ENCODE results near the gene DGKK. TPM values are rescaled to one million over a fixed set of nuclear protein-coding genes. Genes with fewer than 3 reads are reported as not detected.

The DGKK gene
- total and polyA plus RNA-seq, 2 of the 4 experiments (the other 2 are of a cell fraction), result not detected

- Histone ChIP-seq H4K8ac (ENCODE audit: low read depth in 2 of 2, low read length in 2 of 2) (no peak overlapping the region), H3K4me3 (ENCODE audit: insufficient read depth, low read depth, low read length) (no peak overlapping the region), H3K9ac (ENCODE audit: low read depth, low read length) (no peak overlapping the region), H3K14ac (replicated peaks; ENCODE audit: low read depth, low read length) (no peak overlapping the region), H2BK120ac (ENCODE audit: low read depth, low read length) (no peak overlapping the region), H3K27me3 (ENCODE audit: control insufficient read depth, insufficient read depth, low read length) (no peaks in the 10 kb centered on the region), H4K5ac (ENCODE audit: low read depth, low read length) (no peak overlapping the region), H3K4ac (ENCODE audit: low read depth, low read length) (no peak overlapping the region), H3K4me2 (ENCODE audit: low read depth, low read length) (no peak overlapping the region), H2BK5ac (ENCODE audit: low read depth, low read length, poor library complexity, severe bottlenecking) (no peak overlapping the region), H3K36me3 (ENCODE audit: control insufficient read depth, insufficient read depth, low read length) (no peaks in the 10 kb centered on the region), H3K18ac (ENCODE audit: low read depth, low read length) (no peak overlapping the region), H2BK15ac (ENCODE audit: low read depth, low read length) (no peak overlapping the region), H3K4me1 (ENCODE audit: control insufficient read depth, insufficient read depth, low read length) (no peaks in the 10 kb centered on the region), H2AFZ (replicated peaks; ENCODE audit: low read length, poor library complexity) (no peak overlapping the region), H3K23ac (ENCODE audit: low read depth, low read length) (no peak overlapping the region), H3K79me1 (ENCODE audit: low read depth in 1 of 2, low read length in 2 of 2) (no peaks in the 10 kb centered on the region), H3K56ac (ENCODE audit: extremely low read depth, insufficient read depth, low read length) (no peak overlapping the region), H2BK20ac (ENCODE audit: low read depth, low read length) (no peak overlapping the region), H2AK5ac (ENCODE audit: low read depth, low read length) (no peak overlapping the region), H4K20me1 (ENCODE audit: insufficient read depth, low read length) (no peaks in the 10 kb centered on the region), H4K91ac (ENCODE audit: insufficient read depth, low read depth, low read length) (no peak overlapping the region), H3K9me3 (ENCODE audit: control insufficient read depth, insufficient read depth, low read length) (no peaks in the 10 kb centered on the region), H3K27ac (ENCODE audit: insufficient read depth, low read length) (no peak overlapping the region), H3K9me1 (ENCODE audit: insufficient read depth, low read length) (no peaks in the 10 kb centered on the region), H2AK9ac (replicated peaks; ENCODE audit: low read depth, low read length, poor library complexity) (no peak overlapping the region)
- intact Hi-C loops (cut with micrococcal nuclease), result no loop called here
- dilution Hi-C loops (cut with HindIII; ENCODE audit: low sequenced_read_pairs, unreplicated experiment), result no loop called here
- in situ Hi-C loops (cut with MboI; ENCODE audit: low sequenced_read_pairs), result no loop called here
- CTCF ChIA-PET, result no interaction called here
- DNase-seq (no peak), ATAC-seq (ENCODE audit: low read depth) (no peak)
- no peak for TF ChIP-seq RFX5 (IDR thresholded peaks at IDR 0.05; ENCODE audit: low read depth, low read length)
- TF ChIP-seq USF2 (IDR thresholded peaks at IDR 0.05; ENCODE audit: low read depth, low read length), result no peak
- TF ChIP-seq RAD21 (IDR thresholded peaks at IDR 0.05; ENCODE audit: low read length), result no peak
- no peak for TF ChIP-seq NFE2L2 (IDR thresholded peaks at IDR 0.05; ENCODE audit: low read depth, low read length)
- TF ChIP-seq CEBPB (IDR thresholded peaks at IDR 0.05; ENCODE audit: low read depth, low read length), result no peak
- no peak for TF ChIP-seq ELK1 (IDR thresholded peaks at IDR 0.05; ENCODE audit: borderline replicate concordance, low read depth, low read length)
- no peak for TF ChIP-seq MAFK (IDR thresholded peaks at IDR 0.05; ENCODE audit: low read depth, low read length)
- no peak for TF ChIP-seq MXI1 (IDR thresholded peaks at IDR 0.05; ENCODE audit: borderline replicate concordance, low read depth, low read length)
- TF ChIP-seq CHD1 (IDR thresholded peaks at IDR 0.05; ENCODE audit: low read depth, low read length), result no peak
- TF ChIP-seq RCOR1 (IDR thresholded peaks at IDR 0.05; ENCODE audit: insufficient replicate concordance, low read length), result no peak
- TF ChIP-seq CTCF (conservative IDR thresholded peaks at IDR 0.05; ENCODE audit: low read depth, low read length), result no peak
- no peak for TF ChIP-seq BHLHE40 (IDR thresholded peaks at IDR 0.05; ENCODE audit: low read depth, low read length)
- no peak for TF ChIP-seq MAZ (IDR thresholded peaks at IDR 0.05; ENCODE audit: borderline replicate concordance, low read depth, low read length)
- no peak for TF ChIP-seq SMC3 (IDR thresholded peaks at IDR 0.05; ENCODE audit: low read depth, low read length)
- TF ChIP-seq FOS (IDR thresholded peaks at IDR 0.05; ENCODE audit: low read depth, low read length), result no peak
- no peak for TF ChIP-seq POLR2A (IDR thresholded peaks at IDR 0.05; ENCODE audit: low read depth, low read length)
- POLR2A ChIA-PET (ENCODE audit: unreplicated experiment), result no interaction called here
- BruUV-seq (replicated peaks), result no TSS peak
These were observed 126.7 kb downstream of the DGKK start for GRCh38 chrX:50343917-50344316.

Measured in IMR-90 (cell line).